IMR-90 (cell line): ENCODE data around the gene FKBP1B.

Experiments used
- CEBPB ChIP-seq: IDR thresholded peaks from 2 replicates; pipeline ENCODE4 v1.6.1; 2012; ENCODE audit warnings: low read depth, low read length, improper control_type of control experiment
- MAFK ChIP-seq: IDR thresholded peaks from 2 replicates; pipeline ENCODE4 v1.6.1; 2012; ENCODE audit warnings: low read depth, low read length, improper control_type of control experiment

GRCh38 chr2:24110660-24111303 lies 61.2 kb downstream of the FKBP1B start:
- TF ChIP-seq CEBPB (no peak), MAFK (no peak)
